ENCODE results near the gene KCNN3.

KCNN3 gene

GRCh38 chr1:154810571-154810970, 59.5 kb downstream of the KCNN3 start:
- no peak overlapping the region for H3K4me3 ChIP-seq (ENCODE audit: low read length)
- no peaks in the 10 kb centered on the region for H3K36me3 ChIP-seq (replicated peaks; ENCODE audit: insufficient read depth, low read length)
- peaks cover 21% of the 10 kb centered on the region for H3F3A ChIP-seq (ENCODE audit: insufficient read depth, low read length)
- H3K9me2 ChIP-seq (replicated peaks; ENCODE audit: insufficient read depth, low read length): no peaks in the 10 kb centered on the region
- H3K9me3 ChIP-seq (replicated peaks; ENCODE audit: insufficient read depth, low read length): no peaks in the 10 kb centered on the region
- no peak overlapping the region for H3K9ac ChIP-seq (ENCODE audit: low read length)
- H2AFZ ChIP-seq (ENCODE audit: low read length): no peak overlapping the region
- peaks cover 67% of the 10 kb centered on the region for H3K79me2 ChIP-seq (ENCODE audit: low read length)
- peaks cover 25% of the 10 kb centered on the region for H3K4me1 ChIP-seq (ENCODE audit: low read length)
- TF ChIP-seq EZH2phosphoT487 (IDR thresholded peaks at IDR 0.05; ENCODE audit: low read length) (no peak), EZH2 (optimal IDR thresholded peaks at IDR 0.05; ENCODE audit: low read depth, low read length) (no peak)
- TF ChIP-seq, protein P1, sequence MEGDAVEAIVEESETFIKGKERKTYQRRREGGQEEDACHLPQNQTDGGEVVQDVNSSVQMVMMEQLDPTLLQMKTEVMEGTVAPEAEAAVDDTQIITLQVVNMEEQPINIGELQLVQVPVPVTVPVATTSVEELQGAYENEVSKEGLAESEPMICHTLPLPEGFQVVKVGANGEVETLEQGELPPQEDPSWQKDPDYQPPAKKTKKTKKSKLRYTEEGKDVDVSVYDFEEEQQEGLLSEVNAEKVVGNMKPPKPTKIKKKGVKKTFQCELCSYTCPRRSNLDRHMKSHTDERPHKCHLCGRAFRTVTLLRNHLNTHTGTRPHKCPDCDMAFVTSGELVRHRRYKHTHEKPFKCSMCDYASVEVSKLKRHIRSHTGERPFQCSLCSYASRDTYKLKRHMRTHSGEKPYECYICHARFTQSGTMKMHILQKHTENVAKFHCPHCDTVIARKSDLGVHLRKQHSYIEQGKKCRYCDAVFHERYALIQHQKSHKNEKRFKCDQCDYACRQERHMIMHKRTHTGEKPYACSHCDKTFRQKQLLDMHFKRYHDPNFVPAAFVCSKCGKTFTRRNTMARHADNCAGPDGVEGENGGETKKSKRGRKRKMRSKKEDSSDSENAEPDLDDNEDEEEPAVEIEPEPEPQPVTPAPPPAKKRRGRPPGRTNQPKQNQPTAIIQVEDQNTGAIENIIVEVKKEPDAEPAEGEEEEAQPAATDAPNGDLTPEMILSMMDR (IDR thresholded peaks at IDR 0.05; ENCODE audit: low read length): no peak
- H3K27me3 ChIP-seq (replicated peaks; ENCODE audit: insufficient read depth, low read length): no peaks in the 10 kb centered on the region
- H3K27ac ChIP-seq (ENCODE audit: low read length): no peak overlapping the region
- H4K20me1 ChIP-seq (ENCODE audit: insufficient read depth, low read length): no peaks in the 10 kb centered on the region
- no peak for DNase-seq
- no peak overlapping the region for H3K4me2 ChIP-seq (ENCODE audit: low read depth, low read length)

- no peak overlapping the region for H2AFZ ChIP-seq (ENCODE audit: low read length)
- no peak overlapping the region for H3K4me3 ChIP-seq (ENCODE audit: low read length)
- H3K27ac ChIP-seq (ENCODE audit: low read length): no peak overlapping the region
- H4K20me1 ChIP-seq (ENCODE audit: insufficient read depth, low read length): no peaks in the 10 kb centered on the region
- peaks cover 21% of the 10 kb centered on the region for H3F3A ChIP-seq (ENCODE audit: insufficient read depth, low read length)
- H3K4me2 ChIP-seq (ENCODE audit: low read depth, low read length): no peak overlapping the region
- no peak for DNase-seq
- H3K36me3 ChIP-seq (replicated peaks; ENCODE audit: insufficient read depth, low read length): no peaks in the 10 kb centered on the region
- H3K9me2 ChIP-seq (replicated peaks; ENCODE audit: insufficient read depth, low read length): no peaks in the 10 kb centered on the region
- peaks cover 67% of the 10 kb centered on the region for H3K79me2 ChIP-seq (ENCODE audit: low read length)
- TF ChIP-seq EZH2phosphoT487 (IDR thresholded peaks at IDR 0.05; ENCODE audit: low read length): no peak
- no peak for TF ChIP-seq EZH2 (optimal IDR thresholded peaks at IDR 0.05; ENCODE audit: low read depth, low read length)
- TF ChIP-seq, protein P1 (IDR thresholded peaks at IDR 0.05; ENCODE audit: low read length): no peak
- H3K9me3 ChIP-seq (replicated peaks; ENCODE audit: insufficient read depth, low read length): no peaks in the 10 kb centered on the region
- H3K9ac ChIP-seq (ENCODE audit: low read length): no peak overlapping the region
- H3K4me1 ChIP-seq (ENCODE audit: low read length): peaks cover 29% of the 10 kb centered on the region
- no peaks in the 10 kb centered on the region for H3K27me3 ChIP-seq (replicated peaks; ENCODE audit: insufficient read depth, low read length)
These were observed 60.4 kb downstream of the KCNN3 start for GRCh38 chr1:154809436-154810413.

DNA sequence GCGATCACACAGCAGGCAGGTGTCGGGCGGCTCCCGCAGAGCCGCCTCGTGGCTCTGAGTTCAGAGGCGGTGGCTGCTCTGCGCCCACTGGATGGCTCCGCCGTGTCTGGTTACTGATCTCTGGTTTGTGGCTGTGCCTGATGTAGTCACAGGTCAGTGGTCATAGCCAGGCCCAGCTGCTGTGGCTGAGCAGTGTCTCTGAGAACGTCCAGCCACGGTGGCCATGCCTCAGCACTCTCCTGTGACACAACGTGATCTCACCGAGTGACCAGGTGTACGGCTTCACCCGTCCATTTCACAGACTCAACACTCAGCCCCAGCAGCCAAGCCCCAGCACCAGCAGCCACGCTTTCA, 61.2 kb downstream of the KCNN3 start:
- TF ChIP-seq EZH2 (optimal IDR thresholded peaks at IDR 0.05; ENCODE audit: low read depth, low read length): no peak
- no peak for TF ChIP-seq EZH2phosphoT487 (IDR thresholded peaks at IDR 0.05; ENCODE audit: low read length)
- TF ChIP-seq, protein P1 (IDR thresholded peaks at IDR 0.05; ENCODE audit: low read length): no peak
- Histone ChIP-seq H3K27ac (ENCODE audit: low read length) (no peak overlapping the region), H3K9me2 (replicated peaks; ENCODE audit: insufficient read depth, low read length) (no peaks in the 10 kb centered on the region), H3F3A (ENCODE audit: insufficient read depth, low read length) (peaks cover 21% of the 10 kb centered on the region), H4K20me1 (ENCODE audit: insufficient read depth, low read length) (no peaks in the 10 kb centered on the region), H3K4me3 (ENCODE audit: low read length) (no peak overlapping the region), H3K27me3 (replicated peaks; ENCODE audit: insufficient read depth, low read length) (no peaks in the 10 kb centered on the region), H2AFZ (ENCODE audit: low read length) (no peak overlapping the region), H3K9ac (ENCODE audit: low read length) (no peak overlapping the region), H3K4me1 (ENCODE audit: low read length) (peaks cover 29% of the 10 kb centered on the region), H3K4me2 (ENCODE audit: low read depth, low read length) (no peak overlapping the region), H3K36me3 (replicated peaks; ENCODE audit: insufficient read depth, low read length) (no peaks in the 10 kb centered on the region), H3K79me2 (ENCODE audit: low read length) (peaks cover 67% of the 10 kb centered on the region), H3K9me3 (replicated peaks; ENCODE audit: insufficient read depth, low read length) (no peaks in the 10 kb centered on the region)
- no peak for DNase-seq
